Ecto neural progenitor cell (in vitro differentiated cells): ENCODE data around the gene MMP28.

ENCODE experiments used
- DNase-seq: peaks from one replicate; pipeline ENCODE4 v3.0.0-alpha.2; 2018; ENCODE audit warnings: low spot score

The MMP28 gene, protein sequence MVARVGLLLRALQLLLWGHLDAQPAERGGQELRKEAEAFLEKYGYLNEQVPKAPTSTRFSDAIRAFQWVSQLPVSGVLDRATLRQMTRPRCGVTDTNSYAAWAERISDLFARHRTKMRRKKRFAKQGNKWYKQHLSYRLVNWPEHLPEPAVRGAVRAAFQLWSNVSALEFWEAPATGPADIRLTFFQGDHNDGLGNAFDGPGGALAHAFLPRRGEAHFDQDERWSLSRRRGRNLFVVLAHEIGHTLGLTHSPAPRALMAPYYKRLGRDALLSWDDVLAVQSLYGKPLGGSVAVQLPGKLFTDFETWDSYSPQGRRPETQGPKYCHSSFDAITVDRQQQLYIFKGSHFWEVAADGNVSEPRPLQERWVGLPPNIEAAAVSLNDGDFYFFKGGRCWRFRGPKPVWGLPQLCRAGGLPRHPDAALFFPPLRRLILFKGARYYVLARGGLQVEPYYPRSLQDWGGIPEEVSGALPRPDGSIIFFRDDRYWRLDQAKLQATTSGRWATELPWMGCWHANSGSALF

DNA sequence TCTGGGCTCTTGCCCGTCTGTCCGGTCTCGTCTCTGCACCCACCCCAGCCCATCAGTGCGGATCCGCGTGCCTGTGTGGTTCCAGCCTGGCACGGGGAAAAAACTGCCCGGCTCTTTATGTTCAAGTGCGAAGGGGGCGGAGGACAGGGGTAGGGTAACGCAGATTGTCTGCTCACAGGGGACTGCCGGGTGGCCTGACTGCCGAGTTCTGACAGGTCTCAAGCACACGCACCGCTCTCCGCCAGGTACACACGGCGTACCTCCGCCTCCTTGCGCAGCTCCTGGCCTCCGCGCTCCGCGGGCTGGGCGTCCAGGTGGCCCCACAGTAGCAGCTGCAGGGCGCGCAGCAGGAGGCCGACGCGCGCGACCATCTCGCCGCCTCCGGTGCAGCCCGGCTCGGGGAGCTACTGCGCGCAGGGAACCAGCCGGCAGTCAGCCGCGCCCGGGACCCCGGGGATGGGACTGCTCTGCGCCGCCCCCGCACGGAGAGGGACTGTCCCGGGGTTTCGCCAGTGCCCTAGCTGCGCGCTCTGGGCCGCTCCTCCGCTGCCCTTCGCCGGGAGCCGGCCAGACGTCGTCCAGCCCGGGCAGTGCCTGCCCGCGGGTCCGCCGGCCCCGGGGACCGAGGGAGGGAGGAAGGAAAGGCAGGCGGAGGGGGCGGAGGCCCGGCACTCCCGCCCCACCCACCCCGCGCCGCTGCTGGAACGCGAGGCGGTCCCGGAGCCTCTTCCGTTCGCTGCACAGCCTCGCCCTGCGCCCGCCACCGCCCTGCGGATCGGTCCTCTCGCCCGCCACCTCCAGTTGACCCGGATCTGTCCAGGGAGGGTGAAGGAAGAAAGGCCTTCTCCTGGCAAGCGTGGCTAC lies at the start of gene MMP28:
MMP28 (minus strand) TSS at position 635 of the 864 bp plus-strand sequence; CDS start at position 371, 264 bp downstream.
- peak; percentile 80 for DNase-seq

DNA sequence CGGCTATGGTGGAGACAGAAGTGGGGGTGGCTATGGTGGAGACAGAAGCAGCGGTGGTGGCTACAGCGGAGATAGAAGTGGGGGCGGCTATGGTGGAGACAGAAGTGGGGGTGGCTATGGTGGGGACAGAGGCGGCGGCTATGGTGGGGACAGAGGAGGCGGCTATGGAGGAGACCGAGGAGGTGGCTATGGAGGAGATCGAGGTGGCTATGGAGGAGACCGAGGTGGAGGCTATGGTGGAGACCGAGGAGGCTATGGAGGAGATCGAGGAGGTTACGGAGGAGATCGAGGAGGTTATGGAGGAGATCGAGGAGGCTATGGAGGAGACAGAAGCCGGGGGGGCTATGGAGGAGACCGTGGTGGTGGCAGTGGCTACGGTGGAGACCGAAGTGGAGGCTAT lies 49.1 kb upstream of the MMP28 start:
- DNase-seq, result no peak

DNA sequence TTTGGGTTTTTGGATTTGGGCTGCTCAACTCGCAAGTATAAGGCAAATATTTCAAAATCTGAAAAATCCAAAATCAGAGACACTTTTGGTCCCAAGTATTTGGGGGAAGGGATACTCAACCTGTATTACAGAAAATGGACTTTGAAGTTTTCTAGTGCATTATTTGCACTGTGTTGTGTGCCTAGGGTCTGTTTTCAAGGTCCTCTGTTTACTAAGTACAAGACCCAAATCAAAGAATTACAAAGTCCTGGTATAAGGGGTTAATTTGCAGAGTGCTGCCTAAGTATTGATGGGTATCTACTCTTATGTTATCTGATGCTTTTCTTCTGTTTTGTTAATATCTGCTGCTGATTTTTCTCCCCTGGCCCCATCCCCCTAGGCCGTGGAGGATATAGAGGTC lies 48.3 kb upstream of the MMP28 start:
- DNase-seq, result no peak

DNA sequence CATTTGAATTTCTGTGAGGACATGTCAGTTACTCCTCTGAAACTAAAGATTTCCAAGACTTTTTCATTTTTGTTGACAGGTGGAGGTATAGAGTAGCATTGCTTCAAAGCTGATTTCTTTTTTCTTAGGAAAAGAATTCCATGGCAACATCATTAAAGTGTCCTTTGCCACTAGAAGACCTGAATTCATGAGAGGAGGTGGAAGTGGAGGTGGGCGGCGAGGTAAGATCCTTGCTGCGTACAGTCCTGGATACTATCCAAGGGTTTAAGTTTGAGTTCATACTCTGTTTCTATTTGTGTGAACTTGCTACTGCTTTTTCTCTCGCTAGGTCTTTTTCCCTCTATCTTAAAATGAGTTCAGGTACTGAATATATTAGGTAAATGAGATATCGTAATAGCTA lies 46.8 kb upstream of the MMP28 start:
- DNase-seq, result no peak

DNA sequence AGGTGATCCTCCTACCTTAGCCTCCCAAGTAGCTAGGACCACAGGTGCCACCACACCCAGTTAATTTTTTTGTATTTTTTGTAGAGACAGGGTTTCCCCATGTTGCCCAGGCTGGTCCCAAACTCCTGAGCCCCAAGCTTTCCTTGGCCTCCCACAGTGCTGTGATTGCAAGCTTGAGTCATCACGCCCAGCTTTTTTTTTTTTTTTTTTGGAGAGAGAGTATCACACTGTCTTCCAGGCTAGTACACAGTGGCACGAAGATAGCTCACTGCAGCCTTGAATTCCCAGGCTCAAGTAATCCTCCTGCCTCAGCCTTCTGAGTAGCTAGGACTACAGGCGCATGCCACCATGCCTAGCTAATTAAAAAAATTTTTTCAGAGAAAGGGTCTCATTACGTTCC lies 46.1 kb upstream of the MMP28 start:
- DNase-seq, result no peak

DNA sequence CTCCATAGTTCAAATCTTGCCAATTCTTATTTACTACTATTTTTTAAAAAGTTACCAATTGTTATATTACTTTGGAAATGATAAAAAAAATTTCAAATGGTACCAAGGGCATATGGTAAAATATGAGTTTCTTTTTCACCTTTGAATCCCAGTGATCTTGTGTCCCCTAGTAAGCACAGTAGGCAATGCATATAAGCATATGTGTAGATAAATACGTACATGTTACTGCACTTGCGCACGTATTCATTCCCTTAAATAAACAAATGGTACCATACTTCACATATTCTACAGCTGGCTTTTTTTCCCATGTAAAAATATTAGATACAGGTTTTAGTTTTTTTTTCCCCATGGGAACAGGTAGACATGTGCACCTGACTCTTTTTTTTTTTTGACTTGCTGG lies 45.7 kb upstream of the MMP28 start:
- no peak for DNase-seq

DNA sequence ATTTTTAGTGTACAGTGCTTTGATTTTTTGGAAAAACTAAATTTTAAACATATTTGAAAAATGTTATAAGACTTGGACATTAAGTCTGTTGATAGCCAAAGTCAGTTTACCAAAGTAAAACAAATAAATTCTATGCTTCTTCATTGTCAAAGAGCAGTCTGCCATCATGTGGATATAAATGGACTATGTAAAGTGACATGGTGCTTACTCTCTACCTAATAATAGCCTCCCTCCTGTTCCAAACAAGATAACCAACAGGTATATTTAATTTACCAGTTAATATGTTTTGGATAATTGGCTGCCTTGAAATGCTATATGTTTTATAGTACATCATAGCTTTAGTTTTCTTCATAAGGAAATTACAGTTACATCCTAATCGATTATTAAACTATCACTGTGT lies 29.8 kb upstream of the MMP28 start:
- DNase-seq, result no peak

DNA sequence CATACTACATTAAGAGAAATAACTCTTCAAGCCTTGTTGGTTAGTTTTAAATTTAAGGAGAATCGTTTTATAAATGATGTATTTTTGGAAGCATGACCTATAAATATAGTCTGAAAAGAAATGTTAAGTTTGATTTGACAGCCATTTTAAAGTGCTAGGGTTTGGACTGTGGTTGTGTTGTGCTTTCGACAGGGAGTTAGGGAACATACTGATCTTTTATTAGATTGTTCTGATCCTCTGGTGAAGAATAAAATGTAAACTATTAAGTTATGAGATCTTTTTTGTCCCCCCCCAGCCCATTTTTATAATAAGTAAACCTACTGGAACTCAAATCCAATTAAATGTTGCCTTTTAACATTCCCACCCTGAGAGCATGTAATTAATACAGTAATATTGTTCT lies 25.9 kb upstream of the MMP28 start:
- DNase-seq, result no peak

DNA sequence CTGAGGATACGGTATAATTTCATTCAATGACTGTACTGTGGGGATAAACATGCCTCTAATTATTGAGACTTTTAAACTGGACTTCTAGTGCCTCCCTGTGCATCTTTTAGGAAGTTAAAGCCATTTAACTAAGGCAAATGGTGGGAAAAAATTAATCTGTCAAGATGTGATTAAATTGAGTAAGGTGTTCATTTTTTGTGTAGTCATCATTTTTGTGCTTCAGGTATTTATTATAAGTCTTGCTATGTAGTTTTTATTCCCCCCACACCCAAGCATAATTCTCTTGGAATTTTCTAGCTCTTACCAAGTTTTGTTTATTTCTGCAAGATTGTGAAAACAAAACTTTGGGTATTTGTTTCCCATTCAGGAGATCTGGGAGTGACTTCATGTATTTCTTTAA lies 24.0 kb upstream of the MMP28 start:
- no peak for DNase-seq

DNA sequence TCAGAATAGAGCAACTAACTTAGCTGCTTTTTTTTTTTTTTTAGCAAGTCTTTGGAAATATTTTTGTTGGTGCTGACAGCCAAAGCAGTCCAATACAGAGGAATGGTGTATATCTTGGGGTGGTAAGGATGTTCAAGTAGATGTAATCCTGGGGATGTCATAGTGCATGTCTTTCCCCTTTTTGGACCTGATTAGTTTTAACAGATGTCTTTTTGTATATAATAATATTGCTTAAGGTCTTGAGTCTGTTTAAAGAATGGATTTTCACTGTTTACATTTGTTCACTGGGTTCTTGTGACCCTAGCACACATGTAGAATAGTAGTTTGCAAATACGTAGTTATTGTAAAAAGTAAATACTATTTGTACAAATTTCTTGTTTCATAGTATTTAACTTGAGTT lies 21.8 kb upstream of the MMP28 start:
- no peak for DNase-seq

DNA sequence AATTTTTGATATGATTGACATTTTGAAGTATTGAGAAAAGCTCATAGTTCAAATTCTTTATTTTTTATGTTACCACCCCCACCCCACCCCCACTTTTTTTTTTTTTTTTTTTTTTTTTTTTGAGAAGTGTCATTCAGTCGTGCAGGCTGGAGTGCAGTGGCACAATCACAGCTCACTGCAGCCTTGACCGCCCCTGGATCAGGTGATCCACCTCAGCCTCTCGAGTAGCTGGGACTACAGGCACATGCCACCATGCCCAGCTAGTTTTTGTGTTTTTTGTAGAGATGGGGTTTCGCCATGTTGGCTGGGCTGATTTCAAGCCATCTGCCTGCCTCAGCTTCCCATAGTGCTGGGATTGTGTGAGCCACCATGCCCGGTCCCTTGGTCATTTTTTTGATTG lies 21.3 kb upstream of the MMP28 start:
- DNase-seq, result no peak

DNA sequence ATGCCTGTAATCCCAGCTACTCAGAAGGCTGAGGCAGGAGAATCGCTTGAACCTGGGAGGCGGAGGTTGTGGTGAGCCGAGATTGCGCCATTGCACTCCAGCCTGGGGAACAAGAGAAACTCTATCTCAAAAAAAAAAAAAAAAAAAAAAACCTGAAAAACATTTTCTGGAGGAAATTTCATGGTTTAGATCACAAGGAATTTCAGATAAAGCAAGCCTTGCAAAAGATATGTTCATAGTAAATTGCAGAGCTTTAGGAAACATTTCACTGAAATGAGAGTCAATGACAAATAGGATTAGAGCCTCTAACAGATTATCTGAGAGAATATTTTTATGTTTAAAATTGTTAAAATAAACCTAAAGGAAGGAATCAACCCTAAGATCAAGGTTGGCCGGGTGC lies 17.0 kb upstream of the MMP28 start:
- no peak for DNase-seq

DNA sequence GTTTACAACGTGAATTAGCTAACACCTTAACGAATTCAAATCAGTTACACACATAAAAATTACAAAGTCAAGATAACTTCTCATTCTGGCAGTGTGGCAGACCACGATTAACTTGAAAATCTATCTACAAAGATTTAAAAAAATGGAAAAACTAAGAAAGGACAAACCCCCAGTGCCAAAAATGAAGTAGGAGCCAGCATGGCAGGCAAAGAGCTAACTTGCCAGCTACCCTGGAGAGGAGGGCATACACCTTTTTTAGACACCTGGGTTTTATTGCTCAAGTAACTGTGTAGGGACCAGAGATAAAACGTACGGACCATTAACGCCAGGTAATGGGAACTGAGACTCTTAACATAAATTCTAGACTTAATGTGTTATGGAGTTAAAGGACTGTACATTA lies 16.3 kb upstream of the MMP28 start:
- DNase-seq, result no peak

DNA sequence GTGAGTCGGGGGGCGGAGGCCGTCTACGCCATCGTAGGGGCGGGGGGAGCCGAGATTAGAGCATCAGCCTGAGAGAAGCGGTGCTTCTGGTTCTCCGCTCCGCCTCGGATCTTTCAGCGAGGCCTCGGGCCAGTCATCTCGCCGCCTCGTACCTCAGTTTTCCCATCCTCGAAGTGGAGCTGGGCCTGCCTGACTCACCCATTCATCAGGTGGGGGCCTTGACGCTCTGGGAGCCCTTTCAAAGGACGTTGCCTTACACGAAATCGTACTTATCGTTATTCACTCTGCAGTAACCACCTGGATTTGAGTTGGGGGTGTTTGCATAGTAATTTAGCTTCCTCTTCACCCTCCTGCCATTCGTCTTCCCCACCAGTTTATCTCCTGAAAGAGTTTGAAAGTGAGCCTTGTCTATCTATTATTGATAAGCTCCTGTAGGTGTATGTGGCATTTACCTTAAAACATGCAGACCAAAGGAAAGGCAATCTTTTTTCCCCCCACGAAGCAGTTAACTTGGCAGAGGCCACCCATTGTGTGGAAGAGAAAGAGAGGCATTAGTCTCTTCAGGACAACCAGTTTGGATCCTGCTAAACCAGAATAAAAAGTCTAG lies 14.5 kb upstream of the MMP28 start:
- no peak for DNase-seq

DNA sequence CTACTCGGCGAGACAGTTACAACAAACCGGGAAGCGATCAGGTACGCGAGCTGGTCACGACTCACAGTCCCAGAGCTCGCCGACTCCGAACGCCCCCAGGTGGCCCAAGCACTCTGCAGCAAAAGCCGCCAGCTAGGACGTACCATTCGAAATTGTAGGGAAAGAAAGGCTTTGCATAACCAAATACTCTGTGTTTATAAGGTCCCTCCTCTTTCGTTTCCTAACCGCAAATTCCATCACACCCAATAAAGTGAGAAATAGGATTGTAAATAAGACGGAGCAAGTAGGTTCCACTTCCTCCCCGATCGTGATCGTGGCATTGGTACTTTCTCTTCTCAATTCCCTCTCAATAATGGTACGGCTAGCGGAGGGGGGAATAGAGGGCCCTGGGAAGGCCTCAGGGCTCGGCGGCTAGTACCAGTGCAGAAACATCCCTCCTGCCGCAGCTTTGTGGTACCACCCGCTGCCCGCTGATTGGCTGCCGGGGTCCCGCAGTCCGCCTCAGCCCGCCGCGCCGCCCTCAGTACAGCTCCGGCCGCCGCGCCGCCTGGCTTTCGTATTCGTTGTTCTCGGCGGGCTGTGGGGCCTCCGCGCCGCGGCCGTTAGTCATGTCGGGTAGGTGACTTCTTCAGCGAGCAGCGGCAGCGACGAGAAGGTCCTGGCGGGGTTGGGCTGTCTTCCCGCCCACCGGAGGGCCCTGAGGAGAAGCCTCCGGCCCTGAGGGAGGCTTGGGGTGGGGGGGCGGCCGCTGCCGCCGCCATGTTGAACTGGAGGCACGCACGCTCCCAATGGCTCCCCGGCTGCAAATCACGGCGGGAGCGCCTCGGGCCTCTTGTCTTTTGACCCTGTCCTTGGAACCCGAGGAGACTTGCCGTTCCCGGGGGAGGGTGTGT lies 13.8 kb upstream of the MMP28 start, which contains the start of gene TAF15:
TAF15 (plus strand) TSS at position 523 of the 893 bp plus-strand sequence; CDS start at position 609, 86 bp downstream.
- DNase-seq, result peak; percentile 99

DNA sequence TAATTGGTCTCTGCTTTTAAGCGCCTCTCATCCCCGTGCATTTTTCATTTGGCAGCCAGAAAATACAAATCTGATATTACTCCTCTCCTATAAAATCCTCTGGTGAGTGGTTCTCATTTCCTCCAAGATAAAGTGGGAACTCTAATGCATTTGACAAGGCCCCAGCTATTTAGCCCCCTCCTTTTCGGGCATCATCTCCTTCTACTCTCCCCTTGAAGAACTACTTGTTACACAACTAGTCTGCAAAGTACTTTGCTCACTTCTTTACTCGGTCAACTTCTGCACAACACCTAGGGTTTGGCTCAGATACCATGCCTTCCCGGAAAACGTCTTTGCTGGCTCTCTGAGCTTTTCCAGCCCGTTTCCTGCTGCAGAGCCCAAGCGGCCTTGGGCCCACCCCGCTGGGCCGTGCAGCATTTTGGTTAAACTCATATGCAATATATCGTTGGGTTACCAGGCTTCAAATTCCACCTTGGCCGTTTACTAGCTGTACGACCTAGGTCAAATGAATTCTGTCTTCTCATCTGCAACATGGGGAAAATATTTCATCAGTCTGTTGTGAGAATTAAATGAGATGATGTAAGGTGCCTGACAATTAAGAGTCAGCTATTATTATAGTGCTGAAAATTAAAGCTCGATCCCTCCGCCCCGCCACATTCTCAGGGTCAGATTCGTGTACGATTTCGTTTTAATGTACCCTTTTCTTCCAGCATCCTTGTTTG lies 13.0 kb upstream of the MMP28 start:
- DNase-seq, result no peak

DNA sequence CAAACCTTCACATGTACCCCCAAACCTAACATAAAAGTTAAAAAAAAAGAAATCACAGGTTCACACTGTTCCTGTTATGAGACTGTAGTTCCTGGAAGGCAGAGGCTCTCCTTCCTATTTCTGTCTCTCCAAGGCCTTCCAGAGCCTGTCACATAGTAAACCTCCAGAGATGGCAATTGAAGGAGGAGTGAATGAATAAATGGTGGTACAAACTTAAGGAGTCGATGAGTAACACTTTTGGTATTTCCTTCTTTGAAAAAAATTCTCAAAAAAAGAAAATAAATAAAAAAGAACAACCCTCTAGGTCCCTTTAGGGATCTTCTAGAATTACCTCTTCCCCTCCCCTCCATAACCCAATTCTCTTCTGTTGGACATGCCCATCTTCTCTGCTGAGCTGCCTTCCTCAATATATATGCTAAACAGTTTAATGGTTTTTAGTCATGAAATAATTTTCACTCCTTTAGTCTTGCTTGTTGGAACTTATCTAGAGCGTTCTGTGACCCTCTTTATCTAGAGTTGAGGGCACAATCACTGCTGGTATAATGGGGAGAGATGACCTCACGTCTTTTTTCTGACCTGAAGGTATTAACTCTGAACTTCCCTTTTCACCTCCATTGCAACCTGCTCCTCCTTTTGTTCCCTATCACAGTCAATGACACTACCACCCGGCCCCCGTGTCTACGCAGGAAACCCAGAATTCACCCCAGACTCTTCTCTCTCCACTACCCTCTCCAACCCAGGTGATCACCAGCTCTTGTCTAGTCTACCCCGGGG lies 12.1 kb upstream of the MMP28 start:
- DNase-seq, result no peak

DNA sequence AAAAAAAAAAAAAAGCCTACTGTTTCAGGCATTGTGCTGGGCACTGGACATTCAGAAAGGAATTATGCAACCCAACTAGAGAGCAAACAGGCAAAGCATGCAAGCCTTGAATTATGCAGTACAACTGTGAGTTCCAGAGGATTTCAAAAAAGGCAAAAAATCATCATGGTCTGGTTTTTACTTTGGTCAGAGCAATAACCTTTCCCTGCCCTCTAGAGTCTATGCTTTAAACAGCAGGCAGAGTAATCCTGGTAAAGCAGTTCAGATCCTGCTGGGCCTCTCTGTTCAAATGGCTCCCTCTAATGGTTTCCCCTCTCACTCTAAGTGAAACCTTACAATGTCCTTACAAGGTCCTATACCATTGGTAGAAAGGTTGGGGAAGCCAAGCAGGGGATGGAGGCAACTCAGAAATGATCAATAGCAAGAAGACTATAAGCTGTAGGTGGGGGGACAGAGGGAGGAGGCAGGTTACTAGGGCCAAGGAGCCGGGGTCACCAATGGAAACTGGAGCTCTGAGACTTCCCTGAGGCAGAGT lies 9.3 kb upstream of the MMP28 start:
- peak; percentile 70 for DNase-seq

DNA sequence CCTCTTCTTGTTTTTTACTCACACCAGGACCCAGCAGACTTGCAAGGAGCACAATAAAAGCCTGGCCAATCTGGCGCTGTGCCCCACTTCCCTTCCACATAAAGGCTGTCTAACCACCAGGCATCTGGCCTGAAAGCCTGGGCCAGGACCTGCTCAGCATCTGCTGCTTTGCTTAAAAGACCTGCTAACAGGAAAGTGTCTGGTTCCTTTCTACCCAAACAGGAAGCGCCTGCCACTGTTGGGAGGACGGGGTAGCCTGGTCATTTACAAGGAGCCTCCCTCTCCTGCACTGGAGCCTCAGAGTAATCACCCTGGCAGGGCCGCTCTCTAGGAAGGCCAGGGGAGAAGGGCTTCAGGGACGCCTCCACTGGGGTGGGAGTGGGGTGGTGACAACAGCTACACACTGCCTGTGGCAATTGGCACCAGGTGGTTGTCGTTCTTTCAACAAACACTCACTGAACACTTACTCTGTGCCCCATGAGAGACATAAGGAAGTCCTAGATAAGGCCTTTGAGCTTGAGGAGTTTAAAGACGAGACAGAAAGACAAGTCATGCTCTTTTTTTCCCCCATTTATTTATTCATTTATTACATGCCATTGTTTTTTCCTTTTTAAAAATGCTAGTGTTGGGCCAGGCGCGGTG lies 6.3 kb upstream of the MMP28 start:
- DNase-seq, result no peak
